Esophagus squamous epithelium (tissue), 4 donors: Measurements from ENCODE around the gene FHL2.

Experiments used
- POLR2A ChIP-seq, 4 donors: fragments of 450-650 bp; IDR thresholded peaks; one replicate each; pipeline ENCODE4 v1.6.1; 2017; ENCODE audit warnings: antibody characterized with exemption in 4 of 4, mild to moderate bottlenecking in 4 of 4, moderate library complexity in 3 of 4
- TF ChIP-seq, protein P1 (sequence below), 6 experiments: fragments of 450-650 bp in 4 of 6; fragments of 200-600 bp in 2 of 6; sonication (generic) in 2 of 6; IDR thresholded peaks; one replicate each; pipeline ENCODE4 v1.5.1; 2016 to 2019; ENCODE audit warnings: antibody characterized with exemption in 6 of 6, mild to moderate bottlenecking in 4 of 6, moderate library complexity in 4 of 6

- TF ChIP-seq, protein P1, sequence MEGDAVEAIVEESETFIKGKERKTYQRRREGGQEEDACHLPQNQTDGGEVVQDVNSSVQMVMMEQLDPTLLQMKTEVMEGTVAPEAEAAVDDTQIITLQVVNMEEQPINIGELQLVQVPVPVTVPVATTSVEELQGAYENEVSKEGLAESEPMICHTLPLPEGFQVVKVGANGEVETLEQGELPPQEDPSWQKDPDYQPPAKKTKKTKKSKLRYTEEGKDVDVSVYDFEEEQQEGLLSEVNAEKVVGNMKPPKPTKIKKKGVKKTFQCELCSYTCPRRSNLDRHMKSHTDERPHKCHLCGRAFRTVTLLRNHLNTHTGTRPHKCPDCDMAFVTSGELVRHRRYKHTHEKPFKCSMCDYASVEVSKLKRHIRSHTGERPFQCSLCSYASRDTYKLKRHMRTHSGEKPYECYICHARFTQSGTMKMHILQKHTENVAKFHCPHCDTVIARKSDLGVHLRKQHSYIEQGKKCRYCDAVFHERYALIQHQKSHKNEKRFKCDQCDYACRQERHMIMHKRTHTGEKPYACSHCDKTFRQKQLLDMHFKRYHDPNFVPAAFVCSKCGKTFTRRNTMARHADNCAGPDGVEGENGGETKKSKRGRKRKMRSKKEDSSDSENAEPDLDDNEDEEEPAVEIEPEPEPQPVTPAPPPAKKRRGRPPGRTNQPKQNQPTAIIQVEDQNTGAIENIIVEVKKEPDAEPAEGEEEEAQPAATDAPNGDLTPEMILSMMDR (IDR thresholded peaks at IDR 0.05) = no peak
- no peak for TF ChIP-seq POLR2A (IDR thresholded peaks at IDR 0.05)
Observed at GRCh38 chr2:105411720-105412407, 13.0 kb upstream of the FHL2 start.
